ENCODE measurements around the gene NLRX1.
"Not testable (repeated sequence)": the region's sequence is repeated elsewhere in the genome, so short reads cannot be mapped to it uniquely, and the experiment has no call there.

NLRX1 gene

GRCh38 chr11:119184399-119184798 lies 15.9 kb downstream of the NLRX1 start:
- not testable (repeated sequence) for DNase-seq (ENCODE audit: low read depth)

- no peak for DNase-seq (ENCODE audit: low read depth)
Measured at GRCh38 chr11:119185981-119186634, 17.6 kb downstream of the NLRX1 start.

GRCh38 chr11:119187123-119187892 lies 18.8 kb downstream of the NLRX1 start:
- DNase-seq (ENCODE audit: low read depth) = no peak

- no peak for DNase-seq (ENCODE audit: low read depth)
Measured at GRCh38 chr11:119188067-119188466, 19.5 kb downstream of the NLRX1 start.

- no peak for DNase-seq (ENCODE audit: low read depth)
Measured at GRCh38 chr11:119188887-119189286, 20.4 kb downstream of the NLRX1 start.

- DNase-seq (ENCODE audit: low read depth) = no peak
Measured at GRCh38 chr11:119189393-119189792, 20.9 kb downstream of the NLRX1 start.

GRCh38 chr11:119190531-119190930 lies 22.0 kb downstream of the NLRX1 start:
- DNase-seq (ENCODE audit: low read depth) = no peak

- not testable (repeated sequence) for DNase-seq (ENCODE audit: low read depth)
Measured at GRCh38 chr11:119191265-119191664, 22.7 kb downstream of the NLRX1 start.

- DNase-seq (ENCODE audit: low read depth) = no peak
Measured at GRCh38 chr11:119192111-119192510, 23.6 kb downstream of the NLRX1 start.

- no peak for DNase-seq (ENCODE audit: low read depth)
Measured at GRCh38 chr11:119193001-119193400, 24.5 kb downstream of the NLRX1 start.

- DNase-seq (ENCODE audit: low read depth) = no peak
Measured at GRCh38 chr11:119193626-119194025, 25.1 kb downstream of the NLRX1 start.

- no peak for DNase-seq (ENCODE audit: low read depth)
Measured at GRCh38 chr11:119194811-119195440, 26.4 kb downstream of the NLRX1 start.

- no peak for DNase-seq (ENCODE audit: low read depth)
Measured at GRCh38 chr11:119195680-119196079, 27.2 kb downstream of the NLRX1 start.

- DNase-seq (ENCODE audit: low read depth) = no peak
Measured at GRCh38 chr11:119196833-119197483, 28.4 kb downstream of the NLRX1 start.

GRCh38 chr11:119198925-119199324 lies 30.4 kb downstream of the NLRX1 start:
- no peak for DNase-seq (ENCODE audit: low read depth)

GRCh38 chr11:119201236-119201635 lies 32.7 kb downstream of the NLRX1 start:
- DNase-seq (ENCODE audit: low read depth) = not testable (repeated sequence)

GRCh38 chr11:119202554-119202953 lies 34.0 kb downstream of the NLRX1 start:
- no peak for DNase-seq (ENCODE audit: low read depth)

- no peak for DNase-seq (ENCODE audit: low read depth)
Measured at GRCh38 chr11:119204066-119204465, 35.5 kb downstream of the NLRX1 start.

GRCh38 chr11:119205080-119205479 lies 36.6 kb downstream of the NLRX1 start:
- DNase-seq (ENCODE audit: low read depth) = no peak

- peak; percentile 100 for DNase-seq (ENCODE audit: low read depth)
Measured at GRCh38 chr11:119205574-119206510, 37.3 kb downstream of the NLRX1 start, which contains the start of gene CBL. Gene CBL (plus strand): TSS chr11:119206339. CDS start chr11:119206418, 79 bp downstream.

Data from stimulated activated CD8-positive, alpha-beta memory T cell treated with anti-CD3 and anti-CD28 coated beads, Interleukin-15, amount 100 ng/mL, for 24 hours (primary cell).